Inflammatory macrophage (primary cell): ENCODE data around the gene EIF1B.
"Not testable (repeated sequence)": the region's sequence is repeated elsewhere in the genome, so short reads cannot be mapped to it uniquely, and the experiment has no call there.

ENCODE experiments used
- DNase-seq, 2 donors: peaks; one replicate each; pipeline ENCODE4 v3.0.0-alpha.2; 2020 to 2022
- total RNA-seq, 18 experiments: gene quantifications; one replicate each; lab custom pipeline; 2026; ENCODE audit warnings: mixed read lengths in 6 of 18, inconsistent platforms in 2 of 18; lab: John Stamatoyannopoulos, UW

EIF1B gene
- 16.9 to 86.0 (median 29.5) reads per million in 18 experiments for total RNA-seq

GRCh38 chr3:40309418-40309924 lies at the start of gene EIF1B:
TSS of gene EIF1B (plus strand) at chr3:40309707. CDS start at chr3:40309942, 235 bp downstream.
- DNase-seq: peak; percentile 99

- DNase-seq: no peak
Measured at GRCh38 chr3:40262331-40262730, 47.2 kb upstream of the EIF1B start.

DNA sequence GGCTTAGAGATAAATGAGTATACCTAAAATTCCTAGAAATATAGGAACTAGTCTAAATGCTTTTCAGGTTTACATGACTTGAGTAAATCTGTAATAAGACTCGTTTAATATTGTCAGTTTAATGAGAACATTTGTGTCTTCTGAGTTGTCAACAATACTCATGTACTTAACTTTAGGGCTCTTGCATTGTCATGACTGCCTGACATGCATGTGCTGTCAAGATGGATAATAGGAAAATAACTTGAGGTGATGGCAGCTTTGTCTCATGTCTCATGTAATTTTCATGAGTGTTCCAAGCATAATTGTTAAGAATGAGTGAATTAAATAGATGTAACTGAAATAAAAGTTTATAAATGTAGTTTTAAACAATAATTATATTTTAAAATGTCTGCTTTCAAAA lies 45.1 kb upstream of the EIF1B start:
- DNase-seq: no peak

DNA sequence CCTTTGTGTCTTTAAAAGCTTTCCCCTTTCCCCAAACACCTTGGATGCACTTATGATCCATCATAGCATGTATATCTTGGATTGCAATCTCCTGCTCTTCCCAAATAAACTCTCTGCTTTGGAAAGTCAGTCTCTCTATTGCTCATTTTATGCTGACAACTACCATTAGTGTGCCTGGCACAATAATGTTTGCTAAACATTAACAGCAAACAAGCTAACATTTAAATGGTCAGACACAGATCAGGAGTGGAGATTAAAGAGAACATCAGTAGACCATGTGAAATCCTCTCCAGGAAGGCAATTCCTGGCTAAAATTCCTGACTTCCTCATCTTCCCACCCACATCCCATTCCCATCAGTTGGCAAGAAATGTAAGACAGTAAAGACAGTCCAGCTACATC lies 44.3 kb upstream of the EIF1B start:
- no peak for DNase-seq

DNA sequence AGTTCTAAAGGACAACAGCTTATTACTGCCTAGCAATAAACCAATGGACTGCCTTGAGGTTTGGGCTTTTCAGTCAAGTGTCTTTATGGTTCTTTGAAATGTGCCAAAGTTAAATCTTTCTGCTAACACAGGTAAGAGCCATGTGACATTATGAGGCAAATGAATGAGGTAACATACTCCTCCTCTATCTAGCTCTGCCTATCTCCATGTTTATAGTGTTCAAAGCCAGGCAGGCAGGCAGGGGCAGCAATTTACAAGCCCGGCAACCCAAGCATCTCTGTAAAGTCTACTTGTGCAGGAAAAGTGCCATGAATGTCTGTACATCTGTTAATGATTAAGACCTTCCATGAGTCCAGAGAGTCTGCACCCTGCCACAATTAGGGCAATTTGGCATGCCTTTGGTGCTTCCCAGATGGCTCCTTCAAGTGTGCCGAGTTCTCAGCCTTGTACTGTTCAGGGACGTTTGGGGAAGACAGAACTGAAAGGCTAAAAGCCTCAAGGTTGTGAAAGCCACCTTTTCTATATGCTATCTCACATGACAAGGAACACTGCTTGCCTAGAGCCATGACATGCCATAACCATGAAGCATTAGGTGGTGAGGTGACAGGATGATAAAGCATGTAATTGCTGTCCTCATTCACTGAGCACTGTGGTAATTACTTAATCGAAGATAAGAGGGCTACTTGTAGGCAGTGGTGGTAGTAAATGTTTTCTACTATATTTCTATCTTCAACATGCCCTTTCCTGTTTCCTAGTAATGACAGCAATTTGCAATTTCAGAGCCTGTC lies 41.4 kb upstream of the EIF1B start:
- no peak for DNase-seq

DNA sequence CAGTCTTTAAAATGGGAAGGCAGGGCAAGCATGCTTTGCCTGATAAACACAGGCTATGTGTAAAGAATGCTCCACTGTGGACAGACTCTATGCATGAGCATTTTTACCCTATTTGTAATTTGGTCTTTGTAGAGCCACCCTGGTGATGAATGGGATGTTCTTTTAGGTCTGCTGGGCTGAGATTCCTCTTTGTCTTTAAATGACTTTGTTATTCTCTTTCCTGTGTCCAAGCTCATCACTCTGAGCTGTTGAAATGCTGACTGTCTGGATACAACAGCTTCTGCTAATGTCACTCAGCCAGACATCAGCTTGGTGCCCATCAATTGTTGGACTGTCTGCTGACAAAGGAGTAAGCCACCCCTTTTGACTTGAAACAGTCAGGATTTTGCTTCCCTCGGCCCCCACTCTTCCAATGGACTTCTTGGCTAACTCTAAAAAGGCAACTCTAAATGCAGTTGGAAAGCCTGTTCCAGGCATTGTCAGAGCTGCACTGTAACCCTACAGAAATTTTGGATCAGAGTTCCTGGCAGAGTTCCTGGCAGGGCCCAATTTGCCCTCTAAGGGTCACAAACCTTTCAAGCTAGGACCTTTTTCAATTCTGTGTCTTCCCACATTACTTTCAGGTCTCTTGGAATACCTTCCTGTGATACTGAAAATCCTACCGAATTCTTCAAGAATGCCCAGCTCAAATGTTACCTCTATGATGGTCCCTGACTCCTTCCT lies 40.5 kb upstream of the EIF1B start:
- DNase-seq: no peak

GRCh38 chr3:40278791-40279190 lies 30.7 kb upstream of the EIF1B start:
- no peak for DNase-seq

- DNase-seq: no peak
Measured at GRCh38 chr3:40281995-40282394, 27.5 kb upstream of the EIF1B start.

- DNase-seq: not testable (repeated sequence)
Measured at GRCh38 chr3:40283057-40283456, 26.4 kb upstream of the EIF1B start.

- no peak for DNase-seq
Measured at GRCh38 chr3:40287248-40287647, 22.3 kb upstream of the EIF1B start.

- DNase-seq: no peak
Measured at GRCh38 chr3:40290396-40290795, 19.1 kb upstream of the EIF1B start.

- no peak for DNase-seq
Measured at GRCh38 chr3:40291471-40291870, 18.0 kb upstream of the EIF1B start.

GRCh38 chr3:40292637-40293349 lies 16.7 kb upstream of the EIF1B start:
- DNase-seq: peak; percentile 17 to 49

GRCh38 chr3:40294434-40294833 lies 15.1 kb upstream of the EIF1B start:
- DNase-seq: no peak

- DNase-seq: no peak
Measured at GRCh38 chr3:40298075-40298474, 11.4 kb upstream of the EIF1B start.

GRCh38 chr3:40299130-40299720 lies 10.3 kb upstream of the EIF1B start:
- no peak for DNase-seq

GRCh38 chr3:40299721-40300335 lies 9.7 kb upstream of the EIF1B start:
- peak; percentile 94 to 98 for DNase-seq

GRCh38 chr3:40302784-40303183 lies 6.7 kb upstream of the EIF1B start:
- no peak for DNase-seq

GRCh38 chr3:40304352-40304751 lies 5.2 kb upstream of the EIF1B start:
- DNase-seq: no peak

- DNase-seq: no peak
Measured at GRCh38 chr3:40306336-40306735, 3.2 kb upstream of the EIF1B start.

DNA sequence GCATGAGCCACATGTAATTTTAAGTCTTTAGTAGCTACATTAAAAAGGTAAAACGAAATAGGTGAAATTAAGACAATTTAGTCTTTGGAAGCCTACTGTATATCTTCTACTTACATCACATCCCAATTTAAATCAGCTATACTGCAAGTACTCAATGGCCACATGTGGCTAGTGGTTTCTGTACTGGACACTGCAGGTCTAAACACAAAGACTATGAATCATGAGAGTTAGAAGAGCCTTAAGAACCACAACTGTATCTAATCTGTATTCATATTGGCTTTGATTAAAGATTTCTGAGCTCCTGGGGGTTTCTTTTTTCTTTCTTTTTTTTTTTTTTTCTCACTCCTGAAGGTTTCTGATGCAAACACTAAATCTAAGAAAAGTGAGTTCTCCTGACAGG lies 2.3 kb upstream of the EIF1B start:
- DNase-seq: no peak

DNA sequence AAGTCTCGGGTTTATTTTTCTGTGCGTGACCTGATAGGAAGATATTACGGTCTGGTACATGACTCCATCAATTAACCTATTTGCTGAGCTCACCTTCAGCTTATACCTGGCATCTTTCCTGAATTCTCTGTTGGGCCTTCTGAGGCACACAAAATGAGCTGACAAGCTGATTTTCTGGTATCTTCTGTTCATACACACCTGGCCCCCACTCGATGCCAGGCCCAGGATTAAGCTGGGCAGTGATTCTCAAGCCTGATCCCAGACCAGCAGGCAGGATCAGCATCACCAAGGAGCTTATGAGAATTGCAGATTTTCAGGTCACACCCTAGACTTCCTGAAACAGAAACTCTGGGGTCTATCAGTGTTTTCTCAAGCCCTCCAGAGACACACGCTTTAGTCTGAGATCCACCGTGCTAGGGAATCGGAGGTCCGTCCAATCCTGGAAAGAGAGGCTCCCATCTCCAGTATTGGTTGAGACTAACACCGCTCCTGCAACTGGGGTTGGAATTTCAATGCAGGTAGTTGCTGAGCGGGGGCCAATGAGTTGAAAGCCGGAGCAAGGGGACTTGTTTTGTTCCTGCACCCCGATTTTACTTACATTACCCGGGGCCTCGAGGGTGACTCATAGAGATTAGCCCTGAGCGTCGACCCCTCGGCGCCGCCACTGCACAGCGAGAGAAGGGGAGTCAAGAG lies 636 bp upstream of the EIF1B start:
- DNase-seq: peak in 1 of 2 donors; percentile 3
